Activated naive CD8-positive, alpha-beta T cell treated with anti-CD3 and anti-CD28 coated beads, Interleukin-2, amount 10 ng/mL, durations not matched to agents 7 days and 5 days (primary cell): ENCODE measurements around the gene WEE1. TPM values are rescaled to one million over a fixed set of nuclear protein-coding genes. Genes with fewer than 3 reads are reported as not detected.

ENCODE experiments used
- ATAC-seq: fragments of 150-1000 bp; cut with Tn5 transposase; one replicate; pipeline ENCODE4 v1.10.0; 2021; ENCODE audit warnings: low read depth, moderate library complexity
- POLR2A ChIA-PET: fragments of 350-600 bp; sonication (Branson Sonifier 250); formaldehyde crosslinking; loops from one replicate; lab custom pipeline; 2021; ENCODE audit warnings: antibody characterized with exemption; lab: Charles Lee
- DNase-seq: peaks from one replicate; pipeline ENCODE4 v3.0.0; 2021
- H3K27ac Mint-ChIP-seq: one replicate; pipeline ENCODE4 v1.8.0; 2022; ENCODE audit warnings: mild to moderate bottlenecking, mixed read lengths
- H3K27me3 Mint-ChIP-seq: one replicate; pipeline ENCODE4 v1.8.0; 2022; ENCODE audit warnings: mild to moderate bottlenecking, moderate library complexity, mixed read lengths
- H3K36me3 Mint-ChIP-seq: one replicate; pipeline ENCODE4 v1.8.0; 2021; ENCODE audit warnings: mild to moderate bottlenecking, mixed read lengths
- H3K4me1 Mint-ChIP-seq: one replicate; pipeline ENCODE4 v1.8.0; 2021; ENCODE audit warnings: mixed read lengths
- H3K4me3 Mint-ChIP-seq: one replicate; pipeline ENCODE4 v1.8.0; 2022; ENCODE audit warnings: mild to moderate bottlenecking, moderate library complexity, mixed read lengths
- H3K9me3 Mint-ChIP-seq: one replicate; pipeline ENCODE4 v1.8.0; 2021; ENCODE audit warnings: mixed read lengths
- total RNA-seq, 2 experiments: library from RNA; stranded (reverse); gene quantifications; one replicate each; pipeline ENCODE4 v1.2.3, GENCODE V29; 2021

The WEE1 gene
- total RNA-seq, result 10 to 100 TPM; 47.8 to 50.5 TPM

GRCh38 chr11:9573052-9573774, at the start of gene WEE1:
Gene WEE1, plus strand, starts transcription at chr11:9573670. Its CDS starts 264 bp downstream, at chr11:9573934.
- H3K9me3 Mint-ChIP-seq, result no peaks in the 10 kb centered on the region
- peak within 1 kb of the TSS; percentile 84 for H3K27ac Mint-ChIP-seq
- H3K27me3 Mint-ChIP-seq, result peaks cover 17% of the 10 kb centered on the region
- peaks cover 30% of the 10 kb centered on the region for H3K36me3 Mint-ChIP-seq
- peak within 1 kb of the TSS; percentile 97 for H3K4me3 Mint-ChIP-seq
- ATAC-seq (peak; percentile 96), DNase-seq (peak; percentile 99)
- POLR2A ChIA-PET, result interaction anchor here (0.6 to 2.4 kb wide), 21 partner anchors 8 to 1285 kb away, joined by 3 to 25 read pairs (median 3); partner anchors contain the start of genes DENND5A, EIF4G2, SWAP70 and ZNF143
- H3K4me1 Mint-ChIP-seq, result peaks cover 27% of the 10 kb centered on the region

GRCh38 chr11:9524001-9524400, 49.5 kb upstream of the WEE1 start:
- no peak overlapping the region for H3K27ac Mint-ChIP-seq
- DNase-seq, result no peak
- no peaks in the 10 kb centered on the region for H3K9me3 Mint-ChIP-seq
- H3K27me3 Mint-ChIP-seq, result no peaks in the 10 kb centered on the region
- peaks cover 9% of the 10 kb centered on the region for H3K36me3 Mint-ChIP-seq
- ATAC-seq, result no peak
- POLR2A ChIA-PET, result no interaction called here
- H3K4me1 Mint-ChIP-seq, result no peaks in the 10 kb centered on the region
- no peak overlapping the region for H3K4me3 Mint-ChIP-seq

GRCh38 chr11:9525116-9525515, 48.4 kb upstream of the WEE1 start:
- POLR2A ChIA-PET, result no interaction called here
- Mint-ChIP-seq H3K36me3 (peaks cover 9% of the 10 kb centered on the region), H3K4me3 (no peak overlapping the region), H3K9me3 (no peaks in the 10 kb centered on the region), H3K4me1 (no peaks in the 10 kb centered on the region), H3K27me3 (no peaks in the 10 kb centered on the region), H3K27ac (no peak overlapping the region)
- DNase-seq, result no peak
- no peak for ATAC-seq

GRCh38 chr11:9527481-9528135, 45.9 kb upstream of the WEE1 start:
- POLR2A ChIA-PET, result no interaction called here
- no peak overlapping the region for H3K27ac Mint-ChIP-seq
- H3K4me1 Mint-ChIP-seq, result no peaks in the 10 kb centered on the region
- DNase-seq (no peak), ATAC-seq (no peak)
- no peaks in the 10 kb centered on the region for H3K9me3 Mint-ChIP-seq
- H3K36me3 Mint-ChIP-seq, result peaks cover 9% of the 10 kb centered on the region
- no peak overlapping the region for H3K4me3 Mint-ChIP-seq
- no peaks in the 10 kb centered on the region for H3K27me3 Mint-ChIP-seq

- no peak for ATAC-seq
- Mint-ChIP-seq H3K27ac (no peak overlapping the region), H3K36me3 (peaks cover 7% of the 10 kb centered on the region), H3K4me1 (no peaks in the 10 kb centered on the region), H3K9me3 (no peaks in the 10 kb centered on the region), H3K4me3 (no peak overlapping the region), H3K27me3 (no peaks in the 10 kb centered on the region)
- DNase-seq, result no peak
- POLR2A ChIA-PET, result no interaction called here
Observed at GRCh38 chr11:9528136-9528501, 45.4 kb upstream of the WEE1 start.

GRCh38 chr11:9528573-9529333, 44.7 kb upstream of the WEE1 start:
- H3K4me3 Mint-ChIP-seq, result no peak overlapping the region
- no peaks in the 10 kb centered on the region for H3K4me1 Mint-ChIP-seq
- peaks cover 6% of the 10 kb centered on the region for H3K36me3 Mint-ChIP-seq
- ATAC-seq, result no peak
- POLR2A ChIA-PET, result no interaction called here
- H3K27me3 Mint-ChIP-seq, result no peaks in the 10 kb centered on the region
- H3K9me3 Mint-ChIP-seq, result no peaks in the 10 kb centered on the region
- no peak for DNase-seq
- H3K27ac Mint-ChIP-seq, result no peak overlapping the region

- POLR2A ChIA-PET, result no interaction called here
- no peak for DNase-seq
- peaks cover 6% of the 10 kb centered on the region for H3K36me3 Mint-ChIP-seq
- no peak overlapping the region for H3K4me3 Mint-ChIP-seq
- H3K27ac Mint-ChIP-seq, result no peak overlapping the region
- no peaks in the 10 kb centered on the region for H3K9me3 Mint-ChIP-seq
- no peaks in the 10 kb centered on the region for H3K27me3 Mint-ChIP-seq
- ATAC-seq, result no peak
- H3K4me1 Mint-ChIP-seq, result no peaks in the 10 kb centered on the region
Observed at GRCh38 chr11:9529334-9529650, 44.2 kb upstream of the WEE1 start.

- no peak for ATAC-seq
- H3K27ac Mint-ChIP-seq, result no peak overlapping the region
- H3K9me3 Mint-ChIP-seq, result no peaks in the 10 kb centered on the region
- no peak overlapping the region for H3K4me3 Mint-ChIP-seq
- POLR2A ChIA-PET, result no interaction called here
- no peak for DNase-seq
- no peaks in the 10 kb centered on the region for H3K27me3 Mint-ChIP-seq
- no peaks in the 10 kb centered on the region for H3K4me1 Mint-ChIP-seq
- peaks cover 6% of the 10 kb centered on the region for H3K36me3 Mint-ChIP-seq
Observed at GRCh38 chr11:9530020-9530621, 43.3 kb upstream of the WEE1 start.

- ATAC-seq (no peak), DNase-seq (no peak)
- Mint-ChIP-seq H3K4me1 (no peaks in the 10 kb centered on the region), H3K36me3 (peaks cover 4% of the 10 kb centered on the region), H3K27ac (no peak overlapping the region), H3K4me3 (no peak overlapping the region), H3K9me3 (no peaks in the 10 kb centered on the region), H3K27me3 (no peaks in the 10 kb centered on the region)
- POLR2A ChIA-PET, result no interaction called here
Observed at GRCh38 chr11:9530901-9531625, 42.4 kb upstream of the WEE1 start.

- DNase-seq (no peak), ATAC-seq (no peak)
- Mint-ChIP-seq H3K36me3 (no peaks in the 10 kb centered on the region), H3K4me1 (no peaks in the 10 kb centered on the region), H3K4me3 (no peak overlapping the region), H3K9me3 (no peaks in the 10 kb centered on the region), H3K27me3 (no peaks in the 10 kb centered on the region), H3K27ac (no peak overlapping the region)
- POLR2A ChIA-PET, result no interaction called here
Observed at GRCh38 chr11:9533058-9533457, 40.4 kb upstream of the WEE1 start.

GRCh38 chr11:9533736-9534473, 39.6 kb upstream of the WEE1 start:
- POLR2A ChIA-PET, result interaction anchor here (0.7 to 1.7 kb wide), 3 partner anchors 40 to 215 kb away, joined by 3 to 12 read pairs (median 3); partner anchors contain the start of gene WEE1
- no peak for ATAC-seq
- H3K27ac Mint-ChIP-seq, result no peak overlapping the region

GRCh38 chr11:9535189-9535781, 38.2 kb upstream of the WEE1 start:
- no peaks in the 10 kb centered on the region for H3K36me3 Mint-ChIP-seq
- POLR2A ChIA-PET, result interaction anchor here (1.0 to 1.7 kb wide), 4 partner anchors 38 to 78 kb away, joined by 3 to 12 read pairs (median 8); partner anchors contain the start of genes WEE1 and ZNF143

More at GRCh38 chr11:9533736-9534473, 39.6 kb upstream of the WEE1 start:
- Mint-ChIP-seq H3K4me1 (no peaks in the 10 kb centered on the region), H3K9me3 (no peaks in the 10 kb centered on the region), H3K27me3 (no peaks in the 10 kb centered on the region), H3K4me3 (no peak overlapping the region), H3K36me3 (no peaks in the 10 kb centered on the region)
- DNase-seq, result no peak

More at GRCh38 chr11:9535189-9535781, 38.2 kb upstream of the WEE1 start:
- DNase-seq, result peak; percentile 87
- no peaks in the 10 kb centered on the region for H3K9me3 Mint-ChIP-seq
- no peaks in the 10 kb centered on the region for H3K4me1 Mint-ChIP-seq
- H3K27me3 Mint-ChIP-seq, result no peaks in the 10 kb centered on the region
- peak; percentile 76 for ATAC-seq
- H3K4me3 Mint-ChIP-seq, result no peak overlapping the region
- no peak overlapping the region for H3K27ac Mint-ChIP-seq
